ENCODE data around the gene PFN2.
A peak's percentile ranks its signal among the peaks of the same experiment; 100 is the strongest.
"Not testable (repeated sequence)": the region's sequence is repeated elsewhere in the genome, so short reads cannot be mapped to it uniquely, and the experiment has no call there.

The PFN2 gene

GRCh38 chr3:149947231-149947630 is 23.5 kb downstream of the PFN2 start:
- no peak overlapping the region for H3K4me3 ChIP-seq (ENCODE audit: low read depth, low read length)
- TF ChIP-seq CTCF (IDR thresholded peaks at IDR 0.05; ENCODE audit: low read depth, low read length, missing control alignments) = no peak
- in situ Hi-C loops (cut with HindIII; ENCODE audit: low sequenced_read_pairs) = no loop called here
- no peak for DNase-seq (ENCODE audit: low read depth)

- in situ Hi-C loops (cut with HindIII; ENCODE audit: low sequenced_read_pairs); DNase-seq (ENCODE audit: low read depth); H3K4me3 ChIP-seq (ENCODE audit: low read depth, low read length): not testable (repeated sequence)
Observed at GRCh38 chr3:149943966-149944365, 26.7 kb downstream of the PFN2 start.

GRCh38 chr3:149942409-149942808 is 28.3 kb downstream of the PFN2 start:
- no peak for DNase-seq (ENCODE audit: low read depth)
- TF ChIP-seq CTCF (IDR thresholded peaks at IDR 0.05; ENCODE audit: low read depth, low read length, missing control alignments) = no peak
- in situ Hi-C loops (cut with HindIII; ENCODE audit: low sequenced_read_pairs) = no loop called here
- H3K4me3 ChIP-seq (ENCODE audit: low read depth, low read length) = no peak overlapping the region

GRCh38 chr3:149941946-149942345 is 28.7 kb downstream of the PFN2 start:
- in situ Hi-C loops (cut with HindIII; ENCODE audit: low sequenced_read_pairs) = no loop called here
- no peak overlapping the region for H3K4me3 ChIP-seq (ENCODE audit: low read depth, low read length)
- DNase-seq (ENCODE audit: low read depth) = no peak
- no peak for TF ChIP-seq CTCF (IDR thresholded peaks at IDR 0.05; ENCODE audit: low read depth, low read length, missing control alignments)

GRCh38 chr3:149941186-149941585 is 29.5 kb downstream of the PFN2 start:
- in situ Hi-C loops (cut with HindIII; ENCODE audit: low sequenced_read_pairs) = no loop called here
- no peak for TF ChIP-seq CTCF (IDR thresholded peaks at IDR 0.05; ENCODE audit: low read depth, low read length, missing control alignments)
- no peak overlapping the region for H3K4me3 ChIP-seq (ENCODE audit: low read depth, low read length)
- no peak for DNase-seq (ENCODE audit: low read depth)

GRCh38 chr3:149938392-149939055 is 32.2 kb downstream of the PFN2 start:
- H3K4me3 ChIP-seq (ENCODE audit: low read depth, low read length); in situ Hi-C loops (cut with HindIII; ENCODE audit: low sequenced_read_pairs): not testable (repeated sequence)
- peak; percentile 8 for DNase-seq (ENCODE audit: low read depth)

- in situ Hi-C loops (cut with HindIII; ENCODE audit: low sequenced_read_pairs) = no loop called here
- no peak overlapping the region for H3K4me3 ChIP-seq (ENCODE audit: low read depth, low read length)
- peak; percentile 86 for TF ChIP-seq CTCF (IDR thresholded peaks at IDR 0.05; ENCODE audit: low read depth, low read length, missing control alignments)
- peak; percentile 45 for DNase-seq (ENCODE audit: low read depth)
Observed at GRCh38 chr3:149936812-149937230, 33.9 kb downstream of the PFN2 start.

- in situ Hi-C loops (cut with HindIII; ENCODE audit: low sequenced_read_pairs) = no loop called here
- DNase-seq (ENCODE audit: low read depth) = peak; percentile 24
- no peak overlapping the region for H3K4me3 ChIP-seq (ENCODE audit: low read depth, low read length)
- no peak for TF ChIP-seq CTCF (IDR thresholded peaks at IDR 0.05; ENCODE audit: low read depth, low read length, missing control alignments)
Observed at GRCh38 chr3:149934524-149934923, 36.2 kb downstream of the PFN2 start.
